Activated CD8-positive, alpha-beta memory T cell treated with anti-CD3 and anti-CD28 coated beads, Interleukin-2, amount 50 U/mL, for 1 hour (primary cell): ENCODE results near the gene SRP19.
"Not testable (repeated sequence)": the region's sequence is repeated elsewhere in the genome, so short reads cannot be mapped to it uniquely, and the experiment has no call there.

Experiments used
- DNase-seq: peaks from one replicate; pipeline ENCODE4 v3.0.0-alpha.2; 2020; ENCODE audit errors: extremely low read depth

The SRP19 gene

GRCh38 chr5:112860929-112861637 is at the start of gene SRP19:
Gene SRP19, plus strand, starts transcription at chr5:112861287. Its CDS starts 90 bp downstream, at chr5:112861377.
- DNase-seq: peak; percentile 75

DNA sequence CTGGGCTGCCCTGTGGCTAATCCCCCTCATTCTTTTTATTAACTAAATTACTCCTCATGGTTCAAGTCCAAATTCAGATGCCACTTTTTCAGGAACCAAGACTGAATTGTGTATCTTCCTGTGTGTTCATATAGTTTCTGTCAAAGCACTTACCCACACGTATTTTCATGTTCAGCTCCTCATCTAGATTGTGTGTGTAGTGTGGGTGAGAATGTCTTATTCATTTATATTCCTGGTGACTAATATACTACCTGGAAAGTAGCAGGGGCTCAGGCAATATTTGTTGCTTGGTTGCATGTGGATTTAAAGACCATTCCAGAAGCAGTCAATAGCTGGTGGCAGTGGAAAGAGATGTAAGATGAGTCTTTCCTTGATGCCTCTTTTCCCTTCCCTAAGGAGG is 48.5 kb upstream of the SRP19 start:
- DNase-seq: no peak

DNA sequence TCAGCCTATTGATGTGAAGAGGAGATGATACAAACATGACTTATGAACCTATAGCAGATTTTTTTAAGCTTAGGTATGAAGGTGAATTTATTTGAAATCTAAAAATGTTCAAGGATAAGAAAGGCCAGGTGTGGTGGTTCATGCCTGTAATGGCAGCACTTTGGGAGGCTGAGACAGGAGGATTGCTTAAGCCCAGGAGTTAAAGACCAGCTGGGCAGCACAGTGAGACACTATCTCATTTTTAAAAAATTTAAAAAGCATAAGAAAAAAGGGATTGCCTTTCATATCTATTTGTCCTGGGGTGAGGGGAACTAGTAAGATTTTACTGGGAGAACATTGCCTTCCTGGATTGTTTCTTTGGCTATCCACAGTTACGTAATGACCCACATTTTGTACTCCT is 40.8 kb upstream of the SRP19 start:
- no peak for DNase-seq

GRCh38 chr5:112822456-112822855 is 38.6 kb upstream of the SRP19 start:
- DNase-seq: no peak

- DNase-seq: no peak
These were observed 37.9 kb upstream of the SRP19 start for GRCh38 chr5:112823181-112823580.

DNA sequence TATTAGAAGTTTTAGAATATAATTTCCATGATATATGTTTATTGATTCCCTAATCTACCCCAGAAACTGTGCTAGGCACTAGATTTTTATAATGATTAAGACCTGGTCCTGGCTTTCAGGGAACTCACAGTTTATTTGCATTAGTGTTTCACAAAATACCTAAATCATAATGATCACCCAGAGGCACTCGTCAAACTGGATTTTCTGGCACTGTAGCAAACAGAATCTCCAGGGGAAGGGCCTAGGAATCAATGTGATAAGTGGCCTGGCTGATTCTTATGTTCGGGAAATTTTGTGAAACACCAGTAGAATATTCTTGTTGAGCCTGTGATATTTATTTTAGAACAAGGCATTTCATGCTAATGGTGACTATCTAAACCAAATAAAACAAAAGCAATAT is 37.4 kb upstream of the SRP19 start:
- no peak for DNase-seq

DNA sequence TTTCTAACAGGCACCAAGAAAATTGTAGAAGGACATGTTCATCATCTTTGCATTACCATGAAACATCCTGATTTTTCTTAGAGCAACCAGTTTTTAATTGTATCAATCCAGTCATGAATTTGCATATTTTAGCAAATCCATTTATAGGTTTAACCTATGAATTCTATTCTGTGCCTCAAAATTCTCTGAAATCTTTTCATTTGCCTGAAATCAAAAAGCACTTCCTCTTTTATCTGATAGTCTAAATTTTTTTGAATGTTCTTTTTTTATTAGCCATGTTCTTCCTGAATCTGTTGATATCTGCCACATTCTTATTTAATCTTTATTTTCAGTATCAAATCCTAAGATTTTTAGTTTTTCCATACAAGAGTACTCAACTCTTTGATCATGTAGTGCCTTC is 36.9 kb upstream of the SRP19 start:
- no peak for DNase-seq

DNA sequence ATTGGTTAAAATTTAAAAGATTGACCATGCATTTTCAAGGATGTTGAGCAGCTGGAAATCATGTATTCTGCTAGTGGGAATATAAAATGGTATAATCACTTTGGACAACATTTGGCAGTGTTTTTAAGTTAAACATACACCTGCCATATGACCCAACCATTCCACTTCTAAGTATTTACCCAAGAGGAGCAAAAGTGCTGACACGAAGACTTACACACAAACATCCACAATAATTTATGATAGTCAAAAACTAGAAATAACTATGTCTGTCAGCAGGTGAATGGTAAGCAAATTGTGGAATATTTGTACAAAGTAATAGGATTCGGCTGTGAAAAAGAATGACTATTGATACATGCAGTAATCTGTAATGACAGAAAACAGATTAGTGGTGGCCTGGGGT is 30.7 kb upstream of the SRP19 start:
- DNase-seq: no peak

DNA sequence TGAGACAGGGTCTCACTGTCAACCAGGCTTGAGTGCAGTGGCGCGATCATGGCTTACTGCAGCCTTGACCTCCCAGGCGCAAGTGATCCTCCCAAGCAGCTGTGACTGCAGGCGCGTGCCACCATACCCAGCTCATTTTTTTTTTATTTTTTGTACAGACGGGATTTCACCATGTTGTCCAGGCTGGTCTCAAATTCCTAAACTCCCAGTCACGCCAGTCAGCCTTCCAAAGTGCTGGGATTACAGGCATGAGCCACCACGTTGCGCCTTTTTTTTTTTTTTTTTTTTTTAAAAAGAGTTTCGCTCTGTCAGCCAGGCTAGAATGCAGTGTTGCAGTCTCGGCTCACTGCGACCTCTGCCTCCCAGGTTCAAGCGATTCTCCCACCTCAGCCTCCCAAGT is 27.1 kb upstream of the SRP19 start:
- no peak for DNase-seq

- no peak for DNase-seq
These were observed 16.6 kb upstream of the SRP19 start for GRCh38 chr5:112844489-112844888.

DNA sequence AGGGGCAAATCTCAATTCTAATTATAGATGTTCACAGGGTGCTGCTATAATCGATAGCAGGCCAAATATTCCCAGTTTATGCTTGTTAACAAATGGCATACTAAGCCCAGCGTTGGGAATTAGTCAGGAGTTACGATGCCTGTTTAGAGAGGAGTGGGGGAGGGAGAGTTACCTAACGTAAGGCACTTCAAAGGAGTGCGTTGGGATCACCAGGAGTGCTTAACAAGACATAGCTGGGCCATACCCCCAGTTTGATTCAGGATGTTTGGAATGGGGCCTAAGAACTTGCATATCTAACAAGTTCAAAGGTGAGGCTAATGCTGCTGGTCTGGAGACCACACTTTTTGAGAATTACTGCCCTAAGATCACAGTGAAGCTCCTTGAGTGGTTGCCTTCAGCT is 14.5 kb upstream of the SRP19 start:
- no peak for DNase-seq

GRCh38 chr5:112847306-112847705 is 13.8 kb upstream of the SRP19 start:
- no peak for DNase-seq

GRCh38 chr5:112848116-112848811 is 12.8 kb upstream of the SRP19 start:
- DNase-seq: no peak

DNA sequence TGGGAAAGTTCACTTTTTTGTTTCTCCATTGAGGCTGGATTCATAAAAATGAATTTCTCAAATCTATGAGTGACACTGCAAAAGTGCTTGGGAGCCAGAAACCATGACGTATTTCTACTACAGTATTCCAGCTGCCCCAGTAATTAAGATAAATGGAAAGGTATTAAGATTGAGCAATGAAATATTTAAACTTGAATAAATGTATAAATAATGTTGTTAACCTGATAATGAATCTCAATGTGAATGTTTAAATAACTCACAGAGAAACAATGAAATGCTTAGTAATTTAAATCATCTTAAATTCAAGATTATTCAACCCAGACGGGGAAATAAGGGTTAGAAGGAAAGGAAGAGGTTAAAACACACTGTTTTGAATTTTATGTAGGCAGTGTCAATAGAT is 11.2 kb upstream of the SRP19 start:
- DNase-seq: no peak

DNA sequence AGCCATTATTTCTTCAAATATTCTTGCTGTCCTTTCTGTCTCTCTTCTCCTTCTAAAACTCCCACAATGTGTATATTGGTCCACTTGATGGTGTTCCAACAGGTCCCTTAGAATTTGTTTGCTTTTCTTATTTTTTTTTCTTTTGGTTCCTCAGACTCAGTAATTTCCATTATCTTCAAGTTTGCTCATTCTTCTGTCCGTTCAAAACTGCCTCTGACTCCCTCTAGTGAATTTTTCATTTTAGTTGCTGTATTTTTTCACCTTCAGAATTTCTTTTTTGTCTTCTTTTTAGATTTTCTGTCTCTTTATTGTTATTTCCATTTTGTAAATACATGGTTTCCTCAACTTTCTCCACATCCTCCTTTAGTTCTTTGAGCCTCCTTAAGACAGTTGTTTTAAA is 6.4 kb upstream of the SRP19 start:
- DNase-seq: no peak

- no peak for DNase-seq
These were observed 3.2 kb upstream of the SRP19 start for GRCh38 chr5:112857866-112858265.

- DNase-seq: not testable (repeated sequence)
These were observed 537 bp upstream of the SRP19 start for GRCh38 chr5:112860571-112860928.

DNA sequence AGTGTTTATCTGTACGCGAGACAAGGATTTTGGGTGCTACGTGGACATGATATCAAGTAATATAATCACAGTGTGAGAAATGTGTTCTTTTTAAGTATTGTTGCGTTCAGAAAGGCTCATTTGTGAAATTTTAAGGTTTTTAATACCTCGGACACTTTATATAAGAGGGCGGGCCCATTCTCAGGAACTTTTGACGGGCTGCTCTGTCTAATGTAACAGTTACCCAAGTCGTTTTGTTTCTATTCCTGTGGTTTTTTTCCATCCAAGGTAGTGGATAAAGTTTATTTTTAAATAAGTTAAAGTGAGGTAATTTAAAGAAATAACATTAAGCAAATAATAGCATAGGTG is 525 bp downstream of the SRP19 start:
- no peak for DNase-seq

DNA sequence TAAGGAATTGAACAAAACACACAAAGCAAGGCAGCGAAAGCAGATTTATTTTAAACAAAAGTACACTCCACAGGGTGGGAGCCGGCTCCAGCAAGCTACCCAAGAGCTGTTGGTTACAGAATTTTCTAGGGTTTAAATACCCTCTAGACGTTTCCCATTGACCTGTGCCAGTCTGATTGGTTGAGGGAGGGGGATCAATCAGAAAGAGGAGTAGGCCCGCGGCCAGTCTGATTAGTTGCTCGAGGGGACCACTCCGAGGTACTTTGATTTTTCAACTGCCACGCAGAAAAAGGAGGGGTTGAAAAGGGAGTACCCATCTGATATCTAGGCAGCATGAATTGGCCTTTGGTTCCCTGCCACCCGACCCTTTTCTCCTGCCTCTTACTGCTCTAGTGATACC is 998 bp downstream of the SRP19 start:
- no peak for DNase-seq

DNA sequence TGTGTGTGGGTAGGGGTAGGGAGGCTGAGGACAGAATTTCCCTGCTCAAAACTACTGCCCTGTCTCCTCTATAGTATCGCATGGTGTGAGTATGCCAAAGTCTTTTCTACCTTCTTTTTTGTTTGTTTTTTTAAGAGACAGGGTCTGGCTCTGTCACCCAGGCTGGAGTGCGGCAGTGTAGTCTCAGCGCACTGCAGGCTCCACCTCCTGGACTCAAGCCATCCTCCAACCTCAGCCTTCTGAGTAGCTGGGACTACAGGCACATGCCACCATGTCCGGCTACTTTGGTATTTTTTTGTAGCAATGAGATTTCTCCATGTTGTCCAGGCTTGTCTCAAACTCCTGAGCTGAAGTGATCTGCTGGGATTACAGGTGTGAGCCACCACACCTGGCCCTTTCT is 2.5 kb downstream of the SRP19 start:
- DNase-seq: no peak

- no peak for DNase-seq
These were observed 4.0 kb downstream of the SRP19 start for GRCh38 chr5:112865128-112865527.

GRCh38 chr5:112866739-112867138 is 5.7 kb downstream of the SRP19 start:
- no peak for DNase-seq

GRCh38 chr5:112867411-112867810 is 6.3 kb downstream of the SRP19 start:
- no peak for DNase-seq

- no peak for DNase-seq
These were observed 8.9 kb downstream of the SRP19 start for GRCh38 chr5:112869948-112870347.
